GM23338 (cell line): ENCODE data around the gene RPGRIP1. TPM values are rescaled to one million over a fixed set of nuclear protein-coding genes. Genes with fewer than 3 reads are reported as not detected.

Experiments
- ATAC-seq: fragments of 200-7000 bp; cut with Tn5 transposase; 3 replicates; pipeline ENCODE4 v1.9.1; 2020
- DNase-seq: peaks from one replicate; pipeline ENCODE4 v3.0.0-alpha.2; 2015; ENCODE audit warnings: low spot score
- H2AFZ ChIP-seq: fragments of 200-600 bp; sonication (generic); 2 replicates; pipeline ENCODE4 v1.8.0; 2016; ENCODE audit warnings: antibody characterized with exemption, mild to moderate bottlenecking, moderate library complexity
- H3F3A ChIP-seq: fragments of 200-600 bp; sonication (generic); replicated peaks from 2 replicates; pipeline ENCODE4 v1.8.0; 2017; ENCODE audit warnings: antibody characterized with exemption, mixed run types, low read depth
- H3K27ac ChIP-seq: fragments of 200-600 bp; sonication (generic); 2 replicates; pipeline ENCODE4 v1.6.1; 2016; ENCODE audit warnings: low read depth
- H3K27me3 ChIP-seq: fragments of 200-600 bp; sonication (generic); 2 replicates; pipeline ENCODE4 v1.8.0; 2016; ENCODE audit warnings: mild to moderate bottlenecking, mixed run types, moderate library complexity; ENCODE audit not compliant: insufficient read depth
- H3K36me3 ChIP-seq: fragments of 200-600 bp; sonication (generic); 2 replicates; pipeline ENCODE4 v1.8.0; 2016; ENCODE audit warnings: mild to moderate bottlenecking; ENCODE audit not compliant: insufficient read depth
- H3K4me1 ChIP-seq: fragments of 200-600 bp; sonication (generic); 2 replicates; pipeline ENCODE4 v1.8.0; 2016; ENCODE audit warnings: mild to moderate bottlenecking, moderate library complexity; ENCODE audit not compliant: insufficient read depth
- H3K4me2 ChIP-seq: fragments of 200-600 bp; sonication (generic); 2 replicates; pipeline ENCODE4 v1.7.1; 2017; ENCODE audit warnings: mixed run types
- H3K4me3 ChIP-seq: fragments of 200-600 bp; sonication (generic); 2 replicates; pipeline ENCODE4 v1.6.1; 2016; ENCODE audit warnings: mixed run types
- H3K79me2 ChIP-seq: fragments of 200-600 bp; sonication (generic); replicated peaks from 2 replicates; pipeline ENCODE4 v1.8.0; 2017; ENCODE audit warnings: mild to moderate bottlenecking; ENCODE audit not compliant: insufficient read depth
- H3K9me2 ChIP-seq: fragments of 200-600 bp; sonication (generic); 2 replicates; pipeline ENCODE4 v1.8.0; 2017; ENCODE audit not compliant: insufficient read depth
- H4K20me1 ChIP-seq: fragments of 200-600 bp; sonication (generic); replicated peaks from 2 replicates; pipeline ENCODE4 v1.8.0; 2017; ENCODE audit warnings: mild to moderate bottlenecking; ENCODE audit not compliant: insufficient read depth
- H3K27ac Mint-ChIP-seq: 2 replicates; pipeline ENCODE4 v1.8.0; 2020; ENCODE audit warnings: inconsistent platforms, mild to moderate bottlenecking, moderate library complexity, mixed read lengths
- H3K27me3 Mint-ChIP-seq: 3 replicates; pipeline ENCODE4 v1.8.0; 2022; ENCODE audit warnings: low read depth, mild to moderate bottlenecking, moderate library complexity, mixed read lengths, inconsistent platforms; ENCODE audit not compliant: insufficient read depth, poor library complexity
- H3K36me3 Mint-ChIP-seq: 3 replicates; pipeline ENCODE4 v1.8.0; 2021; ENCODE audit warnings: low read depth, mild to moderate bottlenecking, inconsistent platforms, moderate library complexity, mixed read lengths
- H3K4me1 Mint-ChIP-seq: 3 replicates; pipeline ENCODE4 v1.8.0; 2020; ENCODE audit warnings: mild to moderate bottlenecking, inconsistent platforms, mixed read lengths
- H3K4me3 Mint-ChIP-seq: 3 replicates; pipeline ENCODE4 v1.8.0; 2021; ENCODE audit warnings: moderate library complexity, mild to moderate bottlenecking, inconsistent platforms, mixed read lengths
- H3K9me3 Mint-ChIP-seq: 3 replicates; pipeline ENCODE4 v1.8.0; 2020; ENCODE audit warnings: moderate library complexity, mild to moderate bottlenecking, inconsistent platforms, mixed read lengths
- CREB1 ChIP-seq: fragments of 250-450 bp; sonication (Bioruptor Pico); IDR thresholded peaks from 2 replicates; pipeline ENCODE4 v1.5.0; 2020; ENCODE audit warnings: low read depth, mild to moderate bottlenecking, moderate library complexity
- ETS1 ChIP-seq: IDR thresholded peaks from 2 replicates; pipeline ENCODE4 v1.6.1; 2016; ENCODE audit warnings: antibody characterized with exemption
- EZH2 ChIP-seq: fragments of 200-600 bp; sonication (generic); IDR thresholded peaks from one replicate; pipeline ENCODE4 v1.8.0; 2017; ENCODE audit warnings: antibody characterized with exemption, mild to moderate bottlenecking, low read depth; ENCODE audit not compliant: unreplicated experiment
- EZH2phosphoT487 ChIP-seq: fragments of 200-600 bp; sonication (generic); IDR thresholded peaks from one replicate; pipeline ENCODE4 v1.8.1; 2018; ENCODE audit warnings: antibody characterized with exemption; ENCODE audit not compliant: unreplicated experiment
- JUNB ChIP-seq: IDR thresholded peaks from one replicate; pipeline ENCODE4 v1.6.1; 2016; ENCODE audit warnings: antibody characterized with exemption; ENCODE audit not compliant: unreplicated experiment
- NANOG ChIP-seq: IDR thresholded peaks from 2 replicates; pipeline ENCODE4 v1.6.1; 2016; ENCODE audit warnings: antibody characterized with exemption, borderline replicate concordance
- STAT1 ChIP-seq: IDR thresholded peaks from one replicate; pipeline ENCODE4 v1.6.1; 2016; ENCODE audit warnings: antibody characterized with exemption; ENCODE audit not compliant: unreplicated experiment
- ZNF114 ChIP-seq: fragments of 250-450 bp; sonication (Bioruptor Pico); IDR thresholded peaks from 2 replicates; pipeline ENCODE4 v1.5.0; 2020; ENCODE audit warnings: mild to moderate bottlenecking, moderate library complexity
- ZNF331 ChIP-seq: fragments of 250-450 bp; sonication (Bioruptor Pico); IDR thresholded peaks from 2 replicates; pipeline ENCODE4 v1.5.0; 2020; ENCODE audit warnings: low read depth, mild to moderate bottlenecking, moderate library complexity
- ZNF462 ChIP-seq: fragments of 250-450 bp; sonication (Bioruptor Pico); IDR thresholded peaks from 2 replicates; pipeline ENCODE4 v1.5.0; 2020; ENCODE audit warnings: mild to moderate bottlenecking, moderate library complexity
- polyA plus RNA-seq: library from polyadenylated mRNA; unstranded; fragments of >200 nt; fragmentation: Nextera tagmentation; extraction: Ambion mirVana; gene quantifications from 2 replicates; pipeline ENCODE4 v1.2.1, GENCODE V29; 2016
- total RNA-seq: library from RNA; depleted of rRNA; stranded (reverse); fragments of >200 nt; shearing (Covaris generic); gene quantifications from 2 replicates; pipeline ENCODE4 v1.2.3, GENCODE V29; 2014
- TF ChIP-seq, protein P1 (sequence below), 2 experiments: fragments of 200-600 bp in 1 of 2; sonication (generic) in 1 of 2; conservative IDR thresholded peaks; 2 replicates each; pipeline versions ENCODE4 v1.5.1 to v1.6.1; 2016 to 2017; ENCODE audit warnings: antibody characterized with exemption in 2 of 2, low read depth in 2 of 2, mild to moderate bottlenecking in 2 of 2, moderate library complexity in 1 of 2

Gene RPGRIP1
- total and polyA plus RNA-seq, 2 experiments from 2014 or later = 0.24 to 1.6 TPM

GRCh38 chr14:21313512-21313911, 33.6 kb downstream of the RPGRIP1 start (continued):
- TF ChIP-seq CREB1 (CRISPR knock-in tag) (no peak), ETS1 (no peak), NANOG (no peak), EZH2phosphoT487 (no peak), STAT1 (no peak)
- TF ChIP-seq, protein P1, sequence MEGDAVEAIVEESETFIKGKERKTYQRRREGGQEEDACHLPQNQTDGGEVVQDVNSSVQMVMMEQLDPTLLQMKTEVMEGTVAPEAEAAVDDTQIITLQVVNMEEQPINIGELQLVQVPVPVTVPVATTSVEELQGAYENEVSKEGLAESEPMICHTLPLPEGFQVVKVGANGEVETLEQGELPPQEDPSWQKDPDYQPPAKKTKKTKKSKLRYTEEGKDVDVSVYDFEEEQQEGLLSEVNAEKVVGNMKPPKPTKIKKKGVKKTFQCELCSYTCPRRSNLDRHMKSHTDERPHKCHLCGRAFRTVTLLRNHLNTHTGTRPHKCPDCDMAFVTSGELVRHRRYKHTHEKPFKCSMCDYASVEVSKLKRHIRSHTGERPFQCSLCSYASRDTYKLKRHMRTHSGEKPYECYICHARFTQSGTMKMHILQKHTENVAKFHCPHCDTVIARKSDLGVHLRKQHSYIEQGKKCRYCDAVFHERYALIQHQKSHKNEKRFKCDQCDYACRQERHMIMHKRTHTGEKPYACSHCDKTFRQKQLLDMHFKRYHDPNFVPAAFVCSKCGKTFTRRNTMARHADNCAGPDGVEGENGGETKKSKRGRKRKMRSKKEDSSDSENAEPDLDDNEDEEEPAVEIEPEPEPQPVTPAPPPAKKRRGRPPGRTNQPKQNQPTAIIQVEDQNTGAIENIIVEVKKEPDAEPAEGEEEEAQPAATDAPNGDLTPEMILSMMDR (conservative IDR thresholded peaks at IDR 0.05; ENCODE audit: low read depth in 2 of 2) = no peak

DNA sequence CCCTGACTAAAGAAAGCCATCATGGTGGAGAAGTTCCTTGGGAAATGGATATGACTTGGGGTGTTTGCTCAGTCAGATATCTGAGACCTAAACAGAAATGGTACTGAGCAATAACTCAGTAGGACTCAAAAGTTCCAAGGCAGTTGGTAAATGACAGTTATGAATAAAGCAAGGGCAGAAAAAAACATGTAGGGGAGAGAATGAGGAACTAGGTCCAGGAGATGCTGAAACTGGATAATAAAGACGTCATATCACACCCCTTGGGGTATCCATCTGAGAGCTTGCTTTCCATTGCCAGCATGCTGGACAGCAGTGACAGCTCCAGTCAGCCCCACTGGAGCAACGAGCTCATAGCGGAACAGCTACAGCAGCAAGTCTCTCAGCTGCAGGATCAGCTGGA, 37.5 kb downstream of the RPGRIP1 start:
- Mint-ChIP-seq H3K36me3 (no peaks in the 10 kb centered on the region; the same call in 2 of the 3 replicates), H3K4me3 (no peak overlapping the region), H3K9me3 (no peaks in the 10 kb centered on the region), H3K27me3 (peaks cover 2% of the 10 kb centered on the region), H3K27ac (no peak overlapping the region), H3K4me1 (peaks cover 10% of the 10 kb centered on the region)
- H4K20me1 ChIP-seq = no peaks in the 10 kb centered on the region
- H2AFZ ChIP-seq = no peak overlapping the region
- H3K36me3 ChIP-seq = no peaks in the 10 kb centered on the region
- no peak overlapping the region for H3K4me3 ChIP-seq
- no peaks in the 10 kb centered on the region for H3K27me3 ChIP-seq
- H3F3A ChIP-seq = no peaks in the 10 kb centered on the region
- no peak overlapping the region for H3K27ac ChIP-seq
- H3K4me2 ChIP-seq = no peak overlapping the region
- H3K4me1 ChIP-seq = peaks cover 5% of the 10 kb centered on the region
- H3K9me2 ChIP-seq = no peaks in the 10 kb centered on the region
- no peaks in the 10 kb centered on the region for H3K79me2 ChIP-seq
- ATAC-seq = peak; percentile 44; the same call in 2 of the 3 replicates
- DNase-seq = no peak
- no peak for TF ChIP-seq EZH2phosphoT487
- no peak for TF ChIP-seq ZNF331 (CRISPR knock-in tag)
- no peak for TF ChIP-seq ZNF114 (CRISPR knock-in tag)
- no peak for TF ChIP-seq NANOG
- TF ChIP-seq EZH2 = no peak
- TF ChIP-seq, protein P1 (conservative IDR thresholded peaks at IDR 0.05; ENCODE audit: low read depth in 2 of 2) = no peak
- TF ChIP-seq JUNB = no peak
- no peak for TF ChIP-seq CREB1 (CRISPR knock-in tag)
- TF ChIP-seq ZNF462 (CRISPR knock-in tag) = no peak
